ENCODE results near the gene ECE2. TPM values are rescaled to one million over a fixed set of nuclear protein-coding genes. Genes with fewer than 3 reads are reported as not detected.

The ECE2 gene
- polyA plus RNA-seq, 1 of the 3 experiments (the other 2 are of a cell fraction) = 0.03 TPM

DNA sequence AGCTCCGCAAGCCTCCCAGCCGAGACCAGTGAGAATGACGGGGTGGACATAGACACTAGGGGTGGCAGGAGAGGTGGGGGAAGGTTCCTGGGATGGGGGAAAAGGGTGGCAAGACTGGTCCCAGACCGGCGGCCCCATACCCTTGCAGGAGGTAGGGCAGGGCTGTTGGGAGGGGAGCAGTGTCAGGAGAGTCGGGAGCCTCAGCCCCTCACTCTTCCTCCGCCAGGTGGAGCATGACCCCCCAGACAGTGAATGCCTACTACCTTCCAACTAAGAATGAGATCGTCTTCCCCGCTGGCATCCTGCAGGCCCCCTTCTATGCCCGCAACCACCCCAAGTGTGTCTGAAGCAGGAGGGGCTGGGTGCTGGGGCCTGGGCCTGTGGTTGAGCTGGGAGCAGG is 14.5 kb downstream of the ECE2 start (continued):
- TF ChIP-seq, protein P1, sequence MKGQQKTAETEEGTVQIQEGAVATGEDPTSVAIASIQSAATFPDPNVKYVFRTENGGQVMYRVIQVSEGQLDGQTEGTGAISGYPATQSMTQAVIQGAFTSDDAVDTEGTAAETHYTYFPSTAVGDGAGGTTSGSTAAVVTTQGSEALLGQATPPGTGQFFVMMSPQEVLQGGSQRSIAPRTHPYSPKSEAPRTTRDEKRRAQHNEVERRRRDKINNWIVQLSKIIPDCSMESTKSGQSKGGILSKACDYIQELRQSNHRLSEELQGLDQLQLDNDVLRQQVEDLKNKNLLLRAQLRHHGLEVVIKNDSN (IDR thresholded peaks at IDR 0.05; ENCODE audit: borderline replicate concordance, low read depth) = no peak
- TF ChIP-seq MEF2A (IDR thresholded peaks at IDR 0.05; ENCODE audit: borderline replicate concordance, low read depth) = no peak

DNA sequence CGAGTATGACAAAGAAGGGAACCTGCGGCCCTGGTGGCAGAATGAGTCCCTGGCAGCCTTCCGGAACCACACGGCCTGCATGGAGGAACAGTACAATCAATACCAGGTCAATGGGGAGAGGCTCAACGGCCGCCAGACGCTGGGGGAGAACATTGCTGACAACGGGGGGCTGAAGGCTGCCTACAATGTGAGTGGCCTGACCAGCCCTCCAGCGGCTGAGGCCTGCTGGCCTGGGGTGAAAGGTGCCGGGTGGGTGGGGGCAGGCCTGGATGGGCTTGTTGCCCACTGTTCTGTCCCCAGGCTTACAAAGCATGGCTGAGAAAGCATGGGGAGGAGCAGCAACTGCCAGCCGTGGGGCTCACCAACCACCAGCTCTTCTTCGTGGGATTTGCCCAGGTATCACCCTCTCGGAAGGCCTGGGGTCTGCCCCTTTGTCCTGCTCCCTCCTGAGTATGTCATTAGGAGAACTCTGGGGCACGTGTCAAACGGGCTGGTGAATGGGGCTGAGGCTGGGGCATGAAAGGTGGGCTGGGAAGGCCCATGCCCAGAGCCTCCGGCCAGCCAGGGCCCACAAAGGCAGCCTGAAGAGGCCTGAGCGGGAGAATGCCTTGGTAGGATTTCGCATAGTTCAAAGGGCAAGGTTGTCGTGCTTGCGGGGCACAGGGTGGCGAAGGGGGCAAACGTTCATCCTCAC is 15.4 kb downstream of the ECE2 start:
- no peaks in the 10 kb centered on the region for H3K9me3 ChIP-seq
- H3K4me1 ChIP-seq (ENCODE audit: control insufficient read depth in 1 of 2, insufficient read depth in 2 of 2, low read depth in 1 of 2, low read length in 1 of 2) = no peaks in the 10 kb centered on the region
- no peaks in the 10 kb centered on the region for H4K20me1 ChIP-seq (ENCODE audit: insufficient read depth)
- no peaks in the 10 kb centered on the region for H3K9me2 ChIP-seq
- WGBS (ENCODE audit: low lambda C conversion rate) = 72% methylated on average over 14 of the region's 22 CpGs
- CTCF ChIA-PET = interaction anchor here (0.6 to 4.2 kb wide), 8 partner anchors 15 to 511 kb away, joined by 3 to 18 read pairs (median 5); partner anchors contain the start of gene EEF1AKMT4
- no peak overlapping the region for H2AFZ ChIP-seq (ENCODE audit: low read depth)
- no peak overlapping the region for H3K27ac ChIP-seq (ENCODE audit: low read depth in 2 of 2, low read length in 1 of 2)
- no peaks in the 10 kb centered on the region for H3K36me3 ChIP-seq (replicated peaks in 1 of 2; ENCODE audit: control insufficient read depth in 1 of 2, insufficient read depth in 2 of 2, low read length in 1 of 2)
- H3F3A ChIP-seq (replicated peaks; ENCODE audit: insufficient read depth) = peaks cover 4% of the 10 kb centered on the region
- no peak for DNase-seq
- H3K27me3 ChIP-seq (ENCODE audit: insufficient read depth) = no peaks in the 10 kb centered on the region; the same call in 1 of the 2 replicates
- H3K79me2 ChIP-seq (ENCODE audit: insufficient read depth) = no peaks in the 10 kb centered on the region
- no peak overlapping the region for H3K4me2 ChIP-seq
- H3K4me3 ChIP-seq (ENCODE audit: low read depth in 2 of 2, low read length in 1 of 2) = no peak overlapping the region
- no peak for TF ChIP-seq EP300 (IDR thresholded peaks at IDR 0.05; ENCODE audit: borderline replicate concordance in 1 of 2, low read depth in 1 of 2, low read length in 1 of 2)
- no peak for TF ChIP-seq EZH2phosphoT487 (IDR thresholded peaks at IDR 0.05; ENCODE audit: borderline replicate concordance, low read depth)
- TF ChIP-seq ELF1 (IDR thresholded peaks at IDR 0.05) = no peak
- TF ChIP-seq, protein P2, sequence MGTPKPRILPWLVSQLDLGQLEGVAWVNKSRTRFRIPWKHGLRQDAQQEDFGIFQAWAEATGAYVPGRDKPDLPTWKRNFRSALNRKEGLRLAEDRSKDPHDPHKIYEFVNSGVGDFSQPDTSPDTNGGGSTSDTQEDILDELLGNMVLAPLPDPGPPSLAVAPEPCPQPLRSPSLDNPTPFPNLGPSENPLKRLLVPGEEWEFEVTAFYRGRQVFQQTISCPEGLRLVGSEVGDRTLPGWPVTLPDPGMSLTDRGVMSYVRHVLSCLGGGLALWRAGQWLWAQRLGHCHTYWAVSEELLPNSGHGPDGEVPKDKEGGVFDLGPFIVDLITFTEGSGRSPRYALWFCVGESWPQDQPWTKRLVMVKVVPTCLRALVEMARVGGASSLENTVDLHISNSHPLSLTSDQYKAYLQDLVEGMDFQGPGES (IDR thresholded peaks at IDR 0.05; ENCODE audit: low read depth, low read length) = no peak
- TF ChIP-seq, protein P1 (IDR thresholded peaks at IDR 0.05; ENCODE audit: borderline replicate concordance, low read depth) = no peak
- TF ChIP-seq, protein P3, sequence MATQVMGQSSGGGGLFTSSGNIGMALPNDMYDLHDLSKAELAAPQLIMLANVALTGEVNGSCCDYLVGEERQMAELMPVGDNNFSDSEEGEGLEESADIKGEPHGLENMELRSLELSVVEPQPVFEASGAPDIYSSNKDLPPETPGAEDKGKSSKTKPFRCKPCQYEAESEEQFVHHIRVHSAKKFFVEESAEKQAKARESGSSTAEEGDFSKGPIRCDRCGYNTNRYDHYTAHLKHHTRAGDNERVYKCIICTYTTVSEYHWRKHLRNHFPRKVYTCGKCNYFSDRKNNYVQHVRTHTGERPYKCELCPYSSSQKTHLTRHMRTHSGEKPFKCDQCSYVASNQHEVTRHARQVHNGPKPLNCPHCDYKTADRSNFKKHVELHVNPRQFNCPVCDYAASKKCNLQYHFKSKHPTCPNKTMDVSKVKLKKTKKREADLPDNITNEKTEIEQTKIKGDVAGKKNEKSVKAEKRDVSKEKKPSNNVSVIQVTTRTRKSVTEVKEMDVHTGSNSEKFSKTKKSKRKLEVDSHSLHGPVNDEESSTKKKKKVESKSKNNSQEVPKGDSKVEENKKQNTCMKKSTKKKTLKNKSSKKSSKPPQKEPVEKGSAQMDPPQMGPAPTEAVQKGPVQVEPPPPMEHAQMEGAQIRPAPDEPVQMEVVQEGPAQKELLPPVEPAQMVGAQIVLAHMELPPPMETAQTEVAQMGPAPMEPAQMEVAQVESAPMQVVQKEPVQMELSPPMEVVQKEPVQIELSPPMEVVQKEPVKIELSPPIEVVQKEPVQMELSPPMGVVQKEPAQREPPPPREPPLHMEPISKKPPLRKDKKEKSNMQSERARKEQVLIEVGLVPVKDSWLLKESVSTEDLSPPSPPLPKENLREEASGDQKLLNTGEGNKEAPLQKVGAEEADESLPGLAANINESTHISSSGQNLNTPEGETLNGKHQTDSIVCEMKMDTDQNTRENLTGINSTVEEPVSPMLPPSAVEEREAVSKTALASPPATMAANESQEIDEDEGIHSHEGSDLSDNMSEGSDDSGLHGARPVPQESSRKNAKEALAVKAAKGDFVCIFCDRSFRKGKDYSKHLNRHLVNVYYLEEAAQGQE (IDR thresholded peaks at IDR 0.05; ENCODE audit: low read depth, low read length) = no peak
- no peak for TF ChIP-seq RXRA (IDR thresholded peaks at IDR 0.05; ENCODE audit: borderline replicate concordance, low read depth)
- no peak for TF ChIP-seq RAD21 (IDR thresholded peaks at IDR 0.05; ENCODE audit: low read length)
- TF ChIP-seq TEAD4 (IDR thresholded peaks at IDR 0.05; ENCODE audit: borderline replicate concordance, insufficient read depth) = no peak
- no peak for TF ChIP-seq MEF2A (IDR thresholded peaks at IDR 0.05; ENCODE audit: borderline replicate concordance, low read depth)
- no peak overlapping the region for H3K9ac ChIP-seq
- POLR2A ChIA-PET = interaction anchor here (0.6 kb wide), 1 partner anchor 18 kb away, joined by 3 read pairs; no protein-coding TSS in a partner anchor

All from SK-N-SH (cell line).